ENCODE measurements around the gene CCDC74B. TPM values are rescaled to one million over a fixed set of nuclear protein-coding genes. Genes with fewer than 3 reads are reported as not detected.
A peak's percentile ranks its signal among the peaks of the same experiment; 100 is the strongest.
"Not testable (repeated sequence)": the region's sequence is repeated elsewhere in the genome, so short reads cannot be mapped to it uniquely, and the experiment has no call there.

Gene CCDC74B
- total RNA-seq, result 10.7 and 10.9 TPM in 2 replicates
- long read RNA-seq, partial matches to known transcripts, result 0 of 8 reads
- long read RNA-seq, other reads (novel, unspliced or antisense), result 4 of 8 reads

GRCh38 chr2:130145006-130145414, at the start of gene CCDC74B:
TSS of gene CCDC74B (minus strand) at chr2:130145112. CDS start at chr2:130144996, 116 bp downstream.
- not testable (repeated sequence) for H3K9me3 Mint-ChIP-seq (ENCODE audit: low read depth); H3K27me3 Mint-ChIP-seq; H3K4me1 Mint-ChIP-seq (ENCODE audit: low read depth); H3K36me3 Mint-ChIP-seq (ENCODE audit: insufficient read depth)
- Mint-ChIP-seq H3K27ac (peak within 1 kb of the TSS; percentile 89), H3K4me3 (ENCODE audit: low read depth) (peak within 1 kb of the TSS; percentile 82)
- peak; percentile 49 for DNase-seq (ENCODE audit: low spot score, unreplicated experiment)

- H3K9me3 Mint-ChIP-seq (ENCODE audit: low read depth); H3K4me1 Mint-ChIP-seq (ENCODE audit: low read depth): not testable (repeated sequence)
Observed at GRCh38 chr2:130193824-130194223, 48.9 kb upstream of the CCDC74B start.

GRCh38 chr2:130192451-130192850, 47.5 kb upstream of the CCDC74B start:
- H3K27me3 Mint-ChIP-seq; H3K4me3 Mint-ChIP-seq (ENCODE audit: low read depth); H3K4me1 Mint-ChIP-seq (ENCODE audit: low read depth); DNase-seq (ENCODE audit: low spot score, unreplicated experiment); H3K36me3 Mint-ChIP-seq (ENCODE audit: insufficient read depth); H3K9me3 Mint-ChIP-seq (ENCODE audit: low read depth); H3K27ac Mint-ChIP-seq: not testable (repeated sequence)

More at GRCh38 chr2:130193824-130194223, 48.9 kb upstream of the CCDC74B start:
- not testable (repeated sequence) for H3K27ac Mint-ChIP-seq; H3K4me3 Mint-ChIP-seq (ENCODE audit: low read depth); H3K36me3 Mint-ChIP-seq (ENCODE audit: insufficient read depth); DNase-seq (ENCODE audit: low spot score, unreplicated experiment); H3K27me3 Mint-ChIP-seq

GRCh38 chr2:130191319-130191718, 46.4 kb upstream of the CCDC74B start:
- H3K4me3 Mint-ChIP-seq (ENCODE audit: low read depth); DNase-seq (ENCODE audit: low spot score, unreplicated experiment); H3K27me3 Mint-ChIP-seq; H3K36me3 Mint-ChIP-seq (ENCODE audit: insufficient read depth); H3K9me3 Mint-ChIP-seq (ENCODE audit: low read depth); H3K4me1 Mint-ChIP-seq (ENCODE audit: low read depth): not testable (repeated sequence)
- peak overlapping the region; percentile 64 for H3K27ac Mint-ChIP-seq

- Mint-ChIP-seq H3K27ac (no peak overlapping the region), H3K27me3 (no peaks in the 10 kb centered on the region), H3K36me3 (ENCODE audit: insufficient read depth) (no peaks in the 10 kb centered on the region), H3K4me1 (ENCODE audit: low read depth) (no peaks in the 10 kb centered on the region), H3K9me3 (ENCODE audit: low read depth) (no peaks in the 10 kb centered on the region), H3K4me3 (ENCODE audit: low read depth) (no peak overlapping the region)
- no peak for TF ChIP-seq CTCF (IDR thresholded peaks at IDR 0.05; ENCODE audit: unreplicated experiment)
- DNase-seq (ENCODE audit: low spot score, unreplicated experiment), result no peak
Observed at GRCh38 chr2:130190237-130190636, 45.3 kb upstream of the CCDC74B start.

- not testable (repeated sequence) for H3K27me3 Mint-ChIP-seq; H3K36me3 Mint-ChIP-seq (ENCODE audit: insufficient read depth); H3K27ac Mint-ChIP-seq; H3K4me1 Mint-ChIP-seq (ENCODE audit: low read depth); DNase-seq (ENCODE audit: low spot score, unreplicated experiment); H3K4me3 Mint-ChIP-seq (ENCODE audit: low read depth); H3K9me3 Mint-ChIP-seq (ENCODE audit: low read depth)
Observed at GRCh38 chr2:130188958-130189357, 44.0 kb upstream of the CCDC74B start.

GRCh38 chr2:130187859-130188792, 43.2 kb upstream of the CCDC74B start:
- not testable (repeated sequence) for H3K27ac Mint-ChIP-seq

GRCh38 chr2:130187268-130187667, 42.4 kb upstream of the CCDC74B start:
- H3K4me3 Mint-ChIP-seq (ENCODE audit: low read depth), result no peak overlapping the region
- no peak overlapping the region for H3K27ac Mint-ChIP-seq
- TF ChIP-seq CTCF (IDR thresholded peaks at IDR 0.05; ENCODE audit: unreplicated experiment), result no peak
- DNase-seq (ENCODE audit: low spot score, unreplicated experiment), result no peak
- H3K9me3 Mint-ChIP-seq (ENCODE audit: low read depth), result no peaks in the 10 kb centered on the region
- no peaks in the 10 kb centered on the region for H3K36me3 Mint-ChIP-seq (ENCODE audit: insufficient read depth)
- peaks cover 12% of the 10 kb centered on the region for H3K4me1 Mint-ChIP-seq (ENCODE audit: low read depth)
- no peaks in the 10 kb centered on the region for H3K27me3 Mint-ChIP-seq

More at GRCh38 chr2:130187859-130188792, 43.2 kb upstream of the CCDC74B start:
- H3K27me3 Mint-ChIP-seq; H3K9me3 Mint-ChIP-seq (ENCODE audit: low read depth); H3K4me3 Mint-ChIP-seq (ENCODE audit: low read depth); H3K36me3 Mint-ChIP-seq (ENCODE audit: insufficient read depth); DNase-seq (ENCODE audit: low spot score, unreplicated experiment); H3K4me1 Mint-ChIP-seq (ENCODE audit: low read depth): not testable (repeated sequence)
